Activated T-cell treated with anti-CD3 and anti-CD28 coated beads for 1 hour (primary cell): ENCODE data around the gene ADAMTSL4.

Experiments
- DNase-seq: peaks from one replicate; pipeline ENCODE4 v3.0.0-alpha.2; 2020; ENCODE audit warnings: low read depth

Gene ADAMTSL4

GRCh38 chr1:150535511-150536287, 13.5 kb upstream of the ADAMTSL4 start:
- DNase-seq: no peak

GRCh38 chr1:150536836-150537731, 12.1 kb upstream of the ADAMTSL4 start:
- no peak for DNase-seq

- DNase-seq: no peak
Measured at GRCh38 chr1:150537732-150538684, 11.2 kb upstream of the ADAMTSL4 start.

DNA sequence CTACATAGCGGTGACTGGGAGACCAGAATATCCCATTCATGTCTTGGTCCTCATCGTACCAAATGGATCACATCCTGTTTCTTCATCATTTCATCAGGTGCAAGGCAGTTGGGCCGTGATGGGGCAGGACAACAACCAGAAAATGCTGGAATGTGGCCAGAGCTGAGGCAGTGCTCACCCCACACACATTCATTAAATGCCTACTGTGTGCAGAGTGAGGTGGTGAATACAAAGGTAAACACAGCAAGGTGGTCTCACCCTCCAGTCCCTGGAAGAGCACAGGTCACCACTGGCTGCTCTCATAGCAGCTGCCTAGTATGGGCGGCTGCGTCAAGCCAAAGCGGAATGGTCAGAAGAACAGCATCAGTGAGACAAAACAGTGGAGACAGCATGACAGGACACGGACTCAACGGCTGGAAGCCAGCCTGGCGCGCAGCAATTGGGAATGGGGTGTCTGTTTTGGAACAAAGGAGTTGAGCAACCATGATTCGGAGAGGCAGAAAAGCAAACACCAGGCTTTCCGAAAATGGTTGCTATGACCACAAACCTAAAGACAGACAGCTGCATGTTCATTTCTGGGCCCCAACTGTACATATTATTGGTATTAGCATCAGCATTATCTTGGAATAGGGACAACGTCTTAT, 5.6 kb upstream of the ADAMTSL4 start:
- DNase-seq: no peak

GRCh38 chr1:150544204-150544603, 5.0 kb upstream of the ADAMTSL4 start:
- DNase-seq: no peak

GRCh38 chr1:150545486-150546032, 3.6 kb upstream of the ADAMTSL4 start:
- DNase-seq: no peak

- DNase-seq: no peak
Measured at GRCh38 chr1:150546294-150546937, 2.8 kb upstream of the ADAMTSL4 start.

DNA sequence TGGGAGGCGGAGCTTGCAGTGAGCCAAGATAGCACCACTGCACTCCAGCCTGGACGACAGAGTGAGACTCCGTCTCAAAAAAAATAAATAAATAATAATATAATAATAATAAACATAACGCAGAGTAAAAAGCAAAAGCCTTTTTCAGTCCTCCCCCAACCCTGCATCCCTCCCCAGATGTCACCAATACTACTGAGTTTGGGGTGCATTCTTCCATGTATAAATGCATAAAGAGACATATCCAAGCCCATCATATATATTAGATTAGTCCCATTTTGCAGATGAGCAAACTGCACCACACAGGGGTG, 930 bp upstream of the ADAMTSL4 start:
- no peak for DNase-seq

DNA sequence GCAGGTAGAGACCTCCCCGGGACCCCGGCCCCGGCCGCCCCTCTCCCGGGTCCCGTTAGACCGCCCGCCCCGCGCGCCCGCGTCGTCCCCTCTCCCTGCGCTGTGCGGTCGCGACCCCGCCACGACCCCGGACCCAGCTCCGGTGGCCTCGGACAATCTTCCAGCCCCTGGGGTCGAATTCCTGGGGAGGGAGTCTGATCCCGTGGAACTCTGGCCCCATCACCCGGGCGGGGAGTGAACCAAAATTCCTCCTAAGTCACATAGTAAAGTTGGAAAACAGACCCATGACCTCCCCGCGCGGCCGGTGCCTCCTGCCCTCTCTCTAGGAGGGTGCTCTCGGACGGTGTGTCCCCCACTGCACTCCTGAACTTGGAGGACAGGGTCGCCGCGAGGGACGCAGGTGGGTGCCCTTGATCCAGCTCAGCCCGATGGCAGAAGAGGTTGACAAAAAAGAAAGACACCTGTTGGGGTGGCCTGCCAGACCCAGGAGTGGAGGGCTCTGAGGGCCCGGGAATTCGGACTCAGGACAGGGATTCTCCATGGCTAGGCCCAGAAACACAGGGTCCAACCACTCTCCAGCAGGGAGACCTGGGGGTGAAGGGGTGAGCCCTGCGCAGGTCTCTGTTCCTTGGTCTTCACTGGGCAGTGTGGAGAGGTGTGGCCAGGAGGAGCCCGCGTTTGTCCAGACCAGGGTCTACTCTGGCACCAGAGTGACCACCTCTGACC, 451 bp downstream of the ADAMTSL4 start:
- no peak for DNase-seq

- DNase-seq: no peak
Measured at GRCh38 chr1:150550222-150551050, 1.2 kb downstream of the ADAMTSL4 start.

- DNase-seq: no peak
Measured at GRCh38 chr1:150551051-150551783, 2.0 kb downstream of the ADAMTSL4 start.

- no peak for DNase-seq
Measured at GRCh38 chr1:150551784-150552127, 2.5 kb downstream of the ADAMTSL4 start.

- DNase-seq: no peak
Measured at GRCh38 chr1:150552128-150552910, 3.1 kb downstream of the ADAMTSL4 start.

DNA sequence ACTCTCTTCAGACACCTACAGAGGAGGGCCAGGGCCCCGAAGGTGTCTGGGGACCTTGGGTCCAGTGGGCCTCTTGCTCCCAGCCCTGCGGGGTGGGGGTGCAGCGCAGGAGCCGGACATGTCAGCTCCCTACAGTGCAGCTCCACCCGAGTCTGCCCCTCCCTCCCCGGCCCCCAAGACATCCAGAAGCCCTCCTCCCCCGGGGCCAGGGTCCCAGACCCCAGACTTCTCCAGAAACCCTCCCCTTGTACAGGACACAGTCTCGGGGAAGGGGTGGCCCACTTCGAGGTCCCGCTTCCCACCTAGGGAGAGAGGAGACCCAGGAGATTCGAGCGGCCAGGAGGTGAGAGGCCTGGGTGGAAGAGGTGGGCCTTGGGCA, 3.7 kb downstream of the ADAMTSL4 start:
- no peak for DNase-seq

DNA sequence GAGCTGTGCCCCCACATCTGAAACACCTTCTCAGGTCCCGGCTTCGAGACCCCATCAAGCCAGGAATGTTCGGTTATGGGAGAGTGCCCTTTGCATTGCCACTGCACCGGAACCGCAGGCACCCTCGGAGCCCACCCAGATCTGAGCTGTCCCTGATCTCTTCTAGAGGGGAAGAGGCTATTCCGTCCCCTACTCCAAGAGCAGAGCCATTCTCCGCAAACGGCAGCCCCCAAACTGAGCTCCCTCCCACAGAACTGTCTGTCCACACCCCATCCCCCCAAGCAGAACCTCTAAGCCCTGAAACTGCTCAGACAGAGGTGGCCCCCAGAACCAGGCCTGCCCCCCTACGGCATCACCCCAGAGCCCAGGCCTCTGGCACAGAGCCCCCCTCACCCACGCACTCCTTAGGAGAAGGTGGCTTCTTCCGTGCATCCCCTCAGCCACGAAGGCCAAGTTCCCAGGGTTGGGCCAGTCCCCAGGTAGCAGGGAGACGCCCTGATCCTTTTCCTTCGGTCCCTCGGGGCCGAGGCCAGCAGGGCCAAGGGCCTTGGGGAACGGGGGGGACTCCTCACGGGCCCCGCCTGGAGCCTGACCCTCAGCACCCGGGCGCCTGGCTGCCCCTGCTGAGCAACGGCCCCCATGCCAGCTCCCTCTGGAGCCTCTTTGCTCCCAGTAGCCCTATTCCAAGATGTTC, 4.3 kb downstream of the ADAMTSL4 start:
- DNase-seq: no peak

DNA sequence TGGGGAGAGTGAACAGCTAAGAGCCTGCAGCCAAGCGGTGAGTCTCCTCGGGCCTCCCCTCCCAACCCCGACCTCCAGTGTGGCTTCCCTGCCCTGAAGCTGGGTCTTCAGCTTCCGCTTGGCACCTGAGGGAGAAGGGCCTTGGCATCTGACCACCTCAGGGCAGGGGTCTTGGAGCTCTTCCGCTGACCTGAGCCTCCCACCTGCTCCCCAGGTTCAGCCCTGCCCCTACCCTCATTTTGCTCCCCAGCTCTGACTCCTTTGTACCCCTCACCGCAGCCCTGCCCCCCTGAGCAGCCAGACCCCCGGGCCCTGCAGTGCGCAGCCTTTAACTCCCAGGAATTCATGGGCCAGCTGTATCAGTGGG, 4.9 kb downstream of the ADAMTSL4 start:
- no peak for DNase-seq

DNA sequence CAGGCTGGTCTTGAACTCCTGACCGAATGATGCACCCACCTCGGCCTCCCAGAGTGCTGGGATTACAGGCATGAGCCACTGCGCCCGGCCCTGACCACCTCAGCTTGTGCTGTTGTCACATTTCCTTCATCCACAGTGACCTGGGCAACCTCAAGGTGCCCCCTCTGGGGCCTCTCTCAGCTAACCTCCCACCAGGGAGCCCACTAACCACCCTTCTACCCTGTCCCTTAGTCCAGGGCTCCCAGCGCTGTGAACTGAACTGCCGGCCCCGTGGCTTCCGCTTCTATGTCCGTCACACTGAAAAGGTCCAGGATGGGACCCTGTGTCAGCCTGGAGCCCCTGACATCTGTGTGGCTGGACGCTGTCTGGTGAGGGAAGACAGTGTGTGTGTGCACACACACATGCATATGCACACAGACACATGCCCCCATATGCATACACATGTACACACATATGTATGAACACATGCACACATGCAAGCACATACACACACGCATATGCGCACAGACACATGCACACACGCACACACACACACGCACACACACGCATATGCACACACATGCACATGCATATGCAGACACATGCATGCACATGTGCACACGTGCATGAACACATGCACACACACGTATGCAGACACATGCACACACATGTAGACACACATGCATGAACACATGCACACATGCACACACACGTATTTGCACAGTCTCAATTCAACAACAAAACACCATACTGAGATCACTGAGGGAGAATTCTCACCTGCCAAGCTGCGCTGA, 6.2 kb downstream of the ADAMTSL4 start:
- no peak for DNase-seq
